IMR-90 (cell line): Measurements from ENCODE around the gene ATP1A3. TPM values are rescaled to one million over a fixed set of nuclear protein-coding genes. Genes with fewer than 3 reads are reported as not detected.

Experiments used
- ATAC-seq: fragments of 200-7000 bp; cut with Tn5 transposase; 2 replicates; pipeline ENCODE4 v1.9.1; 2020; ENCODE audit warnings: low read depth, mild to moderate bottlenecking, moderate library complexity
- BruUV-seq: library from RNA; stranded (reverse); fragments of 400-500 nt; replicated peaks from 2 replicates; lab custom pipeline; 2021; lab: Mats Ljungman, UMichigan
- CTCF ChIA-PET: fragments of 300-600 bp; formaldehyde crosslinking; extraction: SDS; loops from one replicate; lab custom pipeline; 2021; ENCODE audit warnings: antibody characterized with exemption; lab: Yijun Ruan, JAX
- POLR2A ChIA-PET: fragments of 300-600 bp; sonication (Branson Sonifier 250); formaldehyde crosslinking; loops from one replicate; lab custom pipeline; 2022; ENCODE audit warnings: antibody characterized with exemption; ENCODE audit not compliant: unreplicated experiment; lab: Charles Lee
- DNase-seq: peaks from one replicate; pipeline ENCODE4 v3.0.0; 2013
- H2AFZ ChIP-seq: replicated peaks from 2 replicates; pipeline ENCODE3; 2013; ENCODE audit warnings: low read length, mild to moderate bottlenecking; ENCODE audit not compliant: poor library complexity
- H2AK5ac ChIP-seq: 2 replicates; pipeline ENCODE4 v1.6.1; 2013; ENCODE audit warnings: low read depth, low read length, inconsistent platforms
- H2AK9ac ChIP-seq: replicated peaks from 2 replicates; pipeline ENCODE3; 2013; ENCODE audit warnings: mild to moderate bottlenecking, low read depth, low read length, moderate library complexity; ENCODE audit not compliant: poor library complexity
- H2BK120ac ChIP-seq: 2 replicates; pipeline ENCODE4 v1.6.1; 2013; ENCODE audit warnings: low read depth, low read length, inconsistent platforms
- H2BK15ac ChIP-seq: 3 replicates; pipeline ENCODE4 v1.6.1; 2013; ENCODE audit warnings: low read depth, low read length, inconsistent platforms
- H2BK20ac ChIP-seq: 2 replicates; pipeline ENCODE4 v1.6.1; 2013; ENCODE audit warnings: low read depth, mild to moderate bottlenecking, inconsistent platforms, low read length, moderate library complexity
- H2BK5ac ChIP-seq: 2 replicates; pipeline ENCODE4 v1.6.1; 2013; ENCODE audit warnings: mild to moderate bottlenecking, low read depth, low read length, inconsistent platforms; ENCODE audit not compliant: poor library complexity, severe bottlenecking
- H3K14ac ChIP-seq: replicated peaks from 2 replicates; pipeline ENCODE4 v1.6.1; 2013; ENCODE audit warnings: low read depth, low read length, inconsistent platforms
- H3K18ac ChIP-seq: 2 replicates; pipeline ENCODE4 v1.6.1; 2013; ENCODE audit warnings: low read depth, low read length, control low read depth
- H3K23ac ChIP-seq: 2 replicates; pipeline ENCODE4 v1.6.1; 2013; ENCODE audit warnings: low read depth, low read length, inconsistent platforms
- H3K27ac ChIP-seq: 2 replicates; pipeline ENCODE4 v1.5.1; 2013; ENCODE audit warnings: mild to moderate bottlenecking, control low read depth, low read length; ENCODE audit not compliant: insufficient read depth
- H3K27me3 ChIP-seq: 2 replicates; pipeline ENCODE4 v1.6.1; 2013; ENCODE audit warnings: low read length; ENCODE audit not compliant: control insufficient read depth, insufficient read depth
- H3K36me3 ChIP-seq: 2 replicates; pipeline ENCODE4 v1.6.1; 2013; ENCODE audit warnings: low read length, mixed read lengths; ENCODE audit not compliant: control insufficient read depth, insufficient read depth
- H3K4ac ChIP-seq: 2 replicates; pipeline ENCODE4 v1.6.1; 2013; ENCODE audit warnings: low read depth, low read length, inconsistent platforms
- H3K4me1 ChIP-seq: 2 replicates; pipeline ENCODE4 v1.6.1; 2013; ENCODE audit warnings: low read length, mixed read lengths; ENCODE audit not compliant: control insufficient read depth, insufficient read depth
- H3K4me2 ChIP-seq: 2 replicates; pipeline ENCODE4 v1.6.1; 2013; ENCODE audit warnings: low read depth, mild to moderate bottlenecking, control low read depth, low read length, moderate library complexity
- H3K4me3 ChIP-seq: 2 replicates; pipeline ENCODE4 v1.5.1; 2013; ENCODE audit warnings: low read depth, mild to moderate bottlenecking, control low read depth, low read length, moderate library complexity; ENCODE audit not compliant: insufficient read depth
- H3K56ac ChIP-seq: 2 replicates; pipeline ENCODE4 v1.6.1; 2013; ENCODE audit warnings: low read length, inconsistent platforms; ENCODE audit not compliant: insufficient read depth; ENCODE audit errors: extremely low read depth
- H3K79me1 ChIP-seq, 2 experiments: 2 replicates each; pipeline ENCODE4 v1.6.1; 2013; ENCODE audit warnings: low read length in 2 of 2, inconsistent platforms in 1 of 2, low read depth in 1 of 2
- H3K9ac ChIP-seq: 2 replicates; pipeline ENCODE4 v1.6.1; 2013; ENCODE audit warnings: low read depth, low read length, control low read depth
- H3K9me1 ChIP-seq: 2 replicates; pipeline ENCODE4 v1.6.1; 2013; ENCODE audit warnings: low read length, inconsistent platforms; ENCODE audit not compliant: insufficient read depth
- H3K9me3 ChIP-seq: 2 replicates; pipeline ENCODE4 v1.6.1; 2013; ENCODE audit warnings: low read length; ENCODE audit not compliant: control insufficient read depth, insufficient read depth
- H4K20me1 ChIP-seq: 2 replicates; pipeline ENCODE4 v1.6.1; 2013; ENCODE audit warnings: low read length, inconsistent platforms; ENCODE audit not compliant: insufficient read depth
- H4K5ac ChIP-seq: 2 replicates; pipeline ENCODE4 v1.6.1; 2013; ENCODE audit warnings: mild to moderate bottlenecking, low read depth, low read length, control low read depth
- H4K8ac ChIP-seq, 2 experiments: 2 replicates each; pipeline ENCODE4 v1.6.1; 2013; ENCODE audit warnings: low read depth in 2 of 2, low read length in 2 of 2, control low read depth in 1 of 2, inconsistent platforms in 1 of 2
- H4K91ac ChIP-seq: 2 replicates; pipeline ENCODE4 v1.6.1; 2013; ENCODE audit warnings: low read depth, low read length, inconsistent platforms; ENCODE audit not compliant: insufficient read depth
- BHLHE40 ChIP-seq: fragments of 150-350 bp; IDR thresholded peaks from 2 replicates; pipeline ENCODE4 v1.6.1; 2016; ENCODE audit warnings: mild to moderate bottlenecking, low read depth, low read length
- NFE2L2 ChIP-seq: fragments of 150-350 bp; IDR thresholded peaks from 2 replicates; pipeline ENCODE4 v1.6.1; 2016; ENCODE audit warnings: low read depth, mild to moderate bottlenecking, low read length
- SMC3 ChIP-seq: fragments of 150-350 bp; IDR thresholded peaks from 2 replicates; pipeline ENCODE4 v1.6.1; 2016; ENCODE audit warnings: low read depth, mild to moderate bottlenecking, antibody characterized with exemption, low read length, moderate library complexity
- WGBS, 2 experiments: methylation state at CpG; one replicate each; pipeline versions ENCODE4 v1.1.5 to v1.1.7; 2013; ENCODE audit warnings: missing lambda C conversion rate in 2 of 2; ENCODE audit not compliant: insufficient read length in 1 of 2; ENCODE audit errors: extremely low coverage in 2 of 2; 5-methylcytosine and 5-hydroxymethylcytosine counted together
- dilution Hi-C: fragments of 300-500 bp; cut with HindIII; formaldehyde crosslinking; loops from one replicate; pipeline ENCODE4 v1.14.3; 2018; ENCODE audit warnings: low sequenced_read_pairs; ENCODE audit not compliant: unreplicated experiment
- in situ Hi-C: fragments of 300-500 bp; cut with MboI; formaldehyde crosslinking; loops from 3 replicates; pipeline ENCODE4 v1.14.3; 2019; ENCODE audit warnings: low sequenced_read_pairs, inconsistent platforms, mixed read lengths
- intact Hi-C: fragments of 100-400 bp; cut with micrococcal nuclease; formaldehyde crosslinking; loops from 2 replicates; pipeline ENCODE4 v1.10.0; 2022
- polyA plus RNA-seq, 3 experiments: library from polyadenylated mRNA; depleted of rRNA; stranded (reverse); fragments of >200 nt; gene quantifications; 2 replicates each; pipeline ENCODE4 v1.2.3, GENCODE V29; 2012; ENCODE audit warnings: low replicate concordance in 1 of 3
- total RNA-seq: library from RNA; depleted of rRNA; stranded (reverse); fragments of >200 nt; gene quantifications from 2 replicates; pipeline ENCODE4 v1.2.3, GENCODE V29; 2012

Gene ATP1A3
- total and polyA plus RNA-seq, 2 of the 4 experiments (the other 2 are of a cell fraction): under 0.01 to 0.12 TPM

- Histone ChIP-seq H3K36me3 (no peaks in the 10 kb centered on the region), H3K23ac (no peak overlapping the region), H3K79me1 (no peaks in the 10 kb centered on the region), H3K27me3 (peaks cover 5% of the 10 kb centered on the region; the same call in 1 of the 2 replicates), H3K4me3 (no peak overlapping the region), H3K27ac (no peak overlapping the region), H2AFZ (peak overlapping the region; percentile 86), H3K9me1 (no peaks in the 10 kb centered on the region), H3K14ac (no peak overlapping the region), H2BK5ac (peak overlapping the region; percentile 29), H3K9me3 (no peaks in the 10 kb centered on the region), H3K4me1 (peaks cover 4% of the 10 kb centered on the region), H3K18ac (no peak overlapping the region), H4K5ac (no peak overlapping the region), H2BK120ac (0 out of 2 replicates have a peak overlapping the region, but pooled peaks have one; percentile 6), H3K9ac (no peak overlapping the region), H4K20me1 (no peaks in the 10 kb centered on the region), H4K91ac (no peak overlapping the region), H3K56ac (no peak overlapping the region), H2AK5ac (no peak overlapping the region), H2BK15ac (no peak overlapping the region), H2AK9ac (peak overlapping the region; percentile 82), H4K8ac (no peak overlapping the region), H3K4ac (no peak overlapping the region), H2BK20ac (no peak overlapping the region), H3K4me2 (no peak overlapping the region)
- in situ Hi-C loops (no loop called here), intact Hi-C loops (no loop called here), dilution Hi-C loops (no loop called here)
- WGBS, 2 experiments: 20% methylated on average over 2 of the region's 11 CpGs; no CpG with 5 or more reads in 1 of the 2 experiments
- no TSS peak for BruUV-seq
- POLR2A ChIA-PET: no interaction called here
- CTCF ChIA-PET: no interaction called here
- ATAC-seq (peak; percentile 77), DNase-seq (peak; percentile 39)
- TF ChIP-seq BHLHE40 (no peak), NFE2L2 (peak; percentile 20; the same call in 1 of the 2 replicates), SMC3 (no peak)
Measured at GRCh38 chr19:42018503-42019193, 24.6 kb upstream of the ATP1A3 start.
